NCI-H1436 (cell line): ENCODE data around the gene MSANTD1.

ENCODE experiments used
- DNase-seq: peaks from one replicate; lab custom pipeline; 2025; lab: John Stamatoyannopoulos, UW

MSANTD1 gene

DNA sequence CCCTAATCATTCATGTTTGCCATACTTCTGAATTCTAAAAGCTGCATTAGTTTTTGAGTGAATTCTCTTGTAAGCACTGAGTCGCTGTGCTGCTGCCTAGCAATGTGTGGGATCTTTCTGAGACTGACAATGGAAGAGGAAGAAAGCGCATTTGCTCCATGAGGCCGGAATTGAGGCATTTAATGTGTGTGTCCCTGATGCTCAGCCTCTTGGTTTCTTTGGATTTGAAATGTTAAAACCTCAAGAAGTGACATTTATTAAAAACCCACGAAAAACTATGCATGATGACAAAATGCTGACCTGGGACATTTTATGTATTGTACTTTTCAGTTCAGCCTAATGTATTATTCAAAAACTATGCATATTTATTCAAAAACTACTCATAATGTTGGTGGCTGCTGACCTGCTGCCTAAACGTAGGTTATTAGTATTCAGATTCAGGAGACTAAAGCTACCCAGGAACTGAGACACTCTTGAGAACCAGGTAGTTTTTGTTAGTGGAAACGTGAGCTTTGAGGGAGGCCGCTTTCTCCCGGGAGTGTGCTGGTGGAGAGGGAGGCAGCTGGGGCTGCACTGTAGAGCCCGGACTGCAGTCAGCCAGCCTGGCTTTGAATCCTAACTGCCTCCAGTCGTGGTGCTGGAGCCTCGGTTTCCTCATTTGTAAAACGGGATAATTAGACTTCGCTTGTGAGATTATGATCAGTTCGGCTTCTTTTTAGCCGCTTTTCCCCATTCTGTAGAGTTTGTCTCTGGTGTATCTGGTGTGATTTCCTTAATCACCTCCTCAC, 55.2 kb downstream of the MSANTD1 start:
- no peak for DNase-seq

DNA sequence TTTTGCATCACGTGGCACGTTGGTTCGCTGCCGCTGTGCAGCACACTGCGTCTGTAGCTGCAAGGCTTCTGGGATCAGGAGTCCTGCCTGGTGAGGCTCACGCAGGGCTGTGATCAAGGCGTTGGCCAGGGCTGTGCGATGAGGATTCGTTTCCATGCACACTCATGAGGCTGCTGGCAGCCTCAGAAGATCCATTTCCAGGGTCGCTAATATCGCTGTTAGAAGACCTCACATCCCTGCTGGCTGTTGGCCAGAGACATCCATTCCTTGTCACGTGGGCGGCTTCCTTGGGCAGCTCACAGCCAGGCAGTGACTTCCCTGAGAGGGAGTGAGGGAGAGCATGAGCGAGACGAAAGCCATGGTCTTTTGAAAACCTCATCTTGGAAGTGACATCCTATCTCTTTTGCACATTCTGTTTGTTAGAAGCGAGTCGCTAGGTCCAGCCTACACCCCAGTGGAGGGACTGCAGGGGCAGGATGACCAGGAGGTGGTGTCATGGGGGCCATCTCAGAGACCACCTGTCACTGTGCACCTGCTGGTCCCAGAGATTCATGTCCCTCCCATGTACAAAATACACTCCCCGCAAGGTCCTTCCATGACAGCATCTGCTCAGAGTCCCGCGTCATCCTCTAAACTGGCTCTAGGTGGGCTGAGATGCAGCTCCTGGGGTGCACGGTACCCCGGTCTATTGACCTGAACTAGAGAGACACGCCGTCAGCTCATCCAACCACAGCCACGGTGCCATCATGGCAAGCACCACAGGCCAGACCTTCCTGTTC, 56.1 kb downstream of the MSANTD1 start:
- no peak for DNase-seq

DNA sequence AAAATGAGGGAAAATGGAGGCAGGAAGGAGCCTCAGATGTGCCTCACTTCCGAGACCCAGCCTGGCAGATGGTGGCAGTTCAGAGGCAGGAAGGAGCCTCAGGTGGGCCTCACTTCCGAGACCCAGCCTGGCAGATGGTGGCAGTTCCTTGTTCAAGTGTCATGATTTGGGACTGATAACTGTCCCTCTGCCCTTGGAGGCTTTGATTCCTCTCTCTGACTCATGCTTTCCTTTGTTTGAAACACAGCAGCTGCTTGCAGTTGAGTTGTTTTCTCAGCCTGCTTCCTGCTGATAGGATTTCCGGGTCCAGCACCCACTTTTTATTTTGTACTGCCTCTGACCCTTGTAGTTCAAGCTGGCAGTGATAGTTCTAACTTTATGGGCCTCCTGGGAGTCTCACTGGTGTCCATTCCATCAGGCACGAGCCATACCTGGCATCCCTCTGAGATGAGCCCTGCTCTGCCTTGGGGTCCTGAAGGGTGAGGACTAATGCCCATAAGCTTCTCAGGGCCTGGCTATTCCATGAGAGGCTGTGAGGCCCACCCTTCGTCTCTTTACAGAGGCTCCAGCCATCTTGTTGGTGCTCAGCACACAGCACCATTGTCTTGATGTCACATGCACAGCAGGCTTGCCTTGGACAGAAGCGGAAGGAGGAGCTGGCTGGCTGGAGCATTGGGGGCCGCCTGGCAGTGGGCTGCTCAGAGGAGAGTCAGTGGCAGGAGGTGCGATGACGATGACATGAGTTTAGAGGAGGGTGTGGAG, 56.8 kb downstream of the MSANTD1 start:
- DNase-seq = no peak
